ENCODE results near the gene UBE2Z. TPM values are rescaled to one million over a fixed set of nuclear protein-coding genes. Genes with fewer than 3 reads are reported as not detected.

The UBE2Z gene
- total RNA-seq, 1 experiment from 2014 or later, result 119 TPM

GRCh38 chr17:48883171-48883570 is 25.0 kb upstream of the UBE2Z start:
- Histone ChIP-seq H3K9ac (ENCODE audit: low read length) (no peak overlapping the region), H3K9me3 (ENCODE audit: control insufficient read depth in 1 of 2, insufficient read depth in 1 of 2, low read depth in 1 of 2, low read length in 2 of 2) (no peaks in the 10 kb centered on the region), H3K9me2 (ENCODE audit: insufficient read depth) (no peaks in the 10 kb centered on the region), H3K4me1 (ENCODE audit: control insufficient read depth in 1 of 2, insufficient read depth in 2 of 2, low read length in 2 of 2) (peaks cover 0 to 13% of the 10 kb centered on the region in 2 experiments; a peak in 2 of 4 replicates), H3K36me3 (ENCODE audit: control insufficient read depth in 1 of 2, insufficient read depth in 2 of 2, low read length in 2 of 2) (no peaks in the 10 kb centered on the region), H3K4me3 (replicated peaks in 1 of 2; ENCODE audit: low read depth in 1 of 2, low read length in 2 of 2) (no peak overlapping the region), H3K27ac (ENCODE audit: low read depth, low read length) (no peak overlapping the region), H3K4me2 (ENCODE audit: low read length) (no peak overlapping the region), H3K27me3 (ENCODE audit: insufficient read depth, low read length) (no peaks in the 10 kb centered on the region), H2AFZ (ENCODE audit: low read depth, low read length, poor library complexity, severe bottlenecking) (no peak overlapping the region), H4K20me1 (ENCODE audit: insufficient read depth) (no peaks in the 10 kb centered on the region), H3K79me2 (ENCODE audit: insufficient read depth, low read length) (no peaks in the 10 kb centered on the region)
- POLR2A ChIA-PET, result interaction anchor here (1.8 kb wide), 1 partner anchor 10 kb away, joined by 10 read pairs; the partner anchor contains the start of gene ATP5MC1
- ATAC-seq, result no peak
- intact Hi-C loops (cut with micrococcal nuclease), result no loop called here
- BruUV-seq (replicated peaks), result no TSS peak
- TF ChIP-seq TCF7L2 (IDR thresholded peaks at IDR 0.05; ENCODE audit: borderline replicate concordance, extremely low read depth, insufficient read depth, insufficient read length) (no peak), EZH2 (IDR thresholded peaks at IDR 0.05) (no peak), SIN3A (IDR thresholded peaks at IDR 0.05; ENCODE audit: low read depth) (no peak), EGR1 (IDR thresholded peaks at IDR 0.05; ENCODE audit: low read depth) (no peak), POLR2AphosphoS5 (IDR thresholded peaks at IDR 0.05; ENCODE audit: low read depth, low read length) (no peak), ZBTB33 (IDR thresholded peaks at IDR 0.05; ENCODE audit: extremely low read depth, insufficient replicate concordance, low read length) (no peak), RAD21 (IDR thresholded peaks at IDR 0.05; ENCODE audit: low read depth) (no peak), POLR2A (IDR thresholded peaks at IDR 0.05; ENCODE audit: borderline replicate concordance, extremely low read depth, insufficient read depth, insufficient read length) (no peak), CEBPB (IDR thresholded peaks at IDR 0.05; ENCODE audit: low read depth) (no peak), ATF3 (IDR thresholded peaks at IDR 0.05) (no peak), ELF1 (IDR thresholded peaks at IDR 0.05; ENCODE audit: borderline replicate concordance, low read depth) (no peak), JUND (IDR thresholded peaks at IDR 0.05) (no peak)
- RAD21 ChIA-PET (ENCODE audit: low non-redundant PET in 1 of 2, low total read pairs in 2 of 2, uncharacterized antibody in 2 of 2, unreplicated experiment in 2 of 2), result interaction anchor here in 1 of 2 experiments (0.7 kb wide), 1 partner anchor 67 kb away, joined by 4 read pairs; no protein-coding TSS in a partner anchor
- DNase-seq (ENCODE audit: low read depth, low spot score), result no peak
- CTCF ChIA-PET, result interaction anchor here (1.7 to 8.0 kb wide), 9 partner anchors 10 to 212 kb away, joined by 4 to 171 read pairs (median 16); partner anchors contain the start of genes ATP5MC1 and TTLL6

Data from HCT116 (cell line).